GM12878 (cell line): ENCODE measurements around the gene FRMD3. TPM values are rescaled to one million over a fixed set of nuclear protein-coding genes. Genes with fewer than 3 reads are reported as not detected.

ENCODE experiments used
- ASH2L ChIP-seq: fragments of 300-600, 200-600 bp; sonication (generic); IDR thresholded peaks from 2 replicates; pipeline ENCODE4 v1.6.1; 2017; ENCODE audit warnings: low read depth, mild to moderate bottlenecking, borderline replicate concordance
- CBX5 ChIP-seq: sonication (generic); IDR thresholded peaks from 2 replicates; pipeline ENCODE4 v1.6.1; 2016; ENCODE audit warnings: low read depth, moderate library complexity, mild to moderate bottlenecking, inconsistent platforms
- CEBPB ChIP-seq, 2 experiments: fragments of 150-350 bp in 1 of 2; IDR thresholded peaks; 2 replicates each; pipeline ENCODE4 v1.6.1; 2012 to 2014; ENCODE audit warnings: low read depth in 2 of 2, low read length in 2 of 2, borderline replicate concordance in 1 of 2, inconsistent platforms in 1 of 2
- FOS ChIP-seq: IDR thresholded peaks from 3 replicates; pipeline ENCODE4 v1.6.1; 2011; ENCODE audit warnings: borderline replicate concordance; ENCODE audit not compliant: insufficient read length; ENCODE audit errors: extremely low read depth
- JUNB ChIP-seq: IDR thresholded peaks from 2 replicates; pipeline ENCODE4 v1.6.1; 2016; ENCODE audit warnings: antibody characterized with exemption, mild to moderate bottlenecking
- polyA plus RNA-seq, 11 experiments: library from polyadenylated mRNA; depleted of rRNA in 4 of 11; unstranded in 6 of 11; stranded (reverse) in 5 of 11; fragments of >200 nt; fragmentation: Nextera tagmentation in 4 of 11; fragmentation: Illumina TruSeq in 1 of 11; extraction: Ambion mirVana in 4 of 11; extraction: Trizol in 1 of 11; gene quantifications; 1 replicate in 1 of 11; 2 replicates in 10 of 11; pipeline versions ENCODE4 v1.2.1 to v1.2.3, GENCODE V29; 2011 to 2016; ENCODE audit warnings: inconsistent platforms in 2 of 11, missing spikeins in 2 of 11, low read depth in 1 of 11
- total RNA-seq, 4 experiments: library from RNA; depleted of rRNA in 3 of 4; stranded (reverse); fragments of >200 nt in 3 of 4; fragmentation: Illumina TruSeq in 1 of 4; extraction: Trizol in 1 of 4; gene quantifications; 2 replicates each; pipeline versions ENCODE4 v1.2.1 to v1.2.3, GENCODE V29; 2013 to 2021
- TF ChIP-seq, protein P1 (sequence below): IDR thresholded peaks from 2 replicates; pipeline ENCODE4 v1.6.1; 2012; ENCODE audit warnings: low read depth, low read length, improper control_type of control experiment
- TF ChIP-seq, protein P2 (sequence below): fragments of 450-650 bp; formaldehyde crosslinking; IDR thresholded peaks from 2 replicates; pipeline ENCODE4 v1.5.0; 2022; ENCODE audit warnings: mild to moderate bottlenecking, missing genetic modification characterization
- TF ChIP-seq, protein P3 (sequence below): IDR thresholded peaks from 2 replicates; pipeline ENCODE4 v1.6.1; 2011; ENCODE audit warnings: mild to moderate bottlenecking, low read depth, low read length, moderate library complexity; ENCODE audit not compliant: insufficient replicate concordance

Gene FRMD3
- total and polyA plus RNA-seq, 10 of the 15 experiments (the other 5 are each of a cell fraction or from before 2014, with no cell fraction given) = 0.04 to 0.68 (median 0.21) TPM; not detected in 1

DNA sequence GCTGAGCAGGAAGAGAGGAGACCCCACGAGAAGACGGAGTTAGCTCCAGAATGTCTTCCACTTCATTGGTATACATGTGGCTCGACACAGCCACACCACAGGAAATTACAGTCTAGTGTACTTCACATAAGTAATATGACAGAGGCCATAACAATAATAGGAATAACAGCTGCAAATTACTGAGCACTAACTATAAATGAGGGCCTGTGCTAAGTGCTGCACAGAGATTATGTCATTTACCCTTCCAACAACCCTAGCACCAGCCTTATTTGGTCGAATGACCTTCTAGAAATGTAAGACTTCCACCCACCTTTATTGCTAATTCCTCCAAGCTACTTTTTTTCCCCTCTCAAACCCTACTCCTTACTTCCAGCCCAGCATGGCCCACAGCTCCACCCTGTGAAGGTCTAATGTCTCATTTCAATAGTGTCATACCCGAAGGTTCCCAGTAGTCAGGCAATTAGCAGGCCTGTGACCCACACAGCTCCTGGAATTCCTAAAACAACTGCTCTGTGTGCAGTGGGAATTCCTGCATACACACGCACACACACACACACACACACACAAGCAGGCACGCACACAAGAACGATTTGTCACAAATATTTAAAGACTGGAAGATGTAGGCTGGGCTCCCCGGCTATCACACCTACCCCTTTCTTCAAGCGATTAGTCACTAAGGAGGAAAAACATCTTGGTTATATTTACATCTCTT lies 134.5 kb downstream of the FRMD3 start (continued):
- TF ChIP-seq CEBPB (IDR thresholded peaks at IDR 0.05; ENCODE audit: borderline replicate concordance in 1 of 2, low read depth in 2 of 2, low read length in 2 of 2) (no peak), CBX5 (no peak), ASH2L (no peak), JUNB (no peak), FOS (no peak)
- TF ChIP-seq, protein P1, sequence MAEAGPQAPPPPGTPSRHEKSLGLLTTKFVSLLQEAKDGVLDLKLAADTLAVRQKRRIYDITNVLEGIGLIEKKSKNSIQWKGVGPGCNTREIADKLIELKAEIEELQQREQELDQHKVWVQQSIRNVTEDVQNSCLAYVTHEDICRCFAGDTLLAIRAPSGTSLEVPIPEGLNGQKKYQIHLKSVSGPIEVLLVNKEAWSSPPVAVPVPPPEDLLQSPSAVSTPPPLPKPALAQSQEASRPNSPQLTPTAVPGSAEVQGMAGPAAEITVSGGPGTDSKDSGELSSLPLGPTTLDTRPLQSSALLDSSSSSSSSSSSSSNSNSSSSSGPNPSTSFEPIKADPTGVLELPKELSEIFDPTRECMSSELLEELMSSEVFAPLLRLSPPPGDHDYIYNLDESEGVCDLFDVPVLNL = no peak
- TF ChIP-seq, protein P2, sequence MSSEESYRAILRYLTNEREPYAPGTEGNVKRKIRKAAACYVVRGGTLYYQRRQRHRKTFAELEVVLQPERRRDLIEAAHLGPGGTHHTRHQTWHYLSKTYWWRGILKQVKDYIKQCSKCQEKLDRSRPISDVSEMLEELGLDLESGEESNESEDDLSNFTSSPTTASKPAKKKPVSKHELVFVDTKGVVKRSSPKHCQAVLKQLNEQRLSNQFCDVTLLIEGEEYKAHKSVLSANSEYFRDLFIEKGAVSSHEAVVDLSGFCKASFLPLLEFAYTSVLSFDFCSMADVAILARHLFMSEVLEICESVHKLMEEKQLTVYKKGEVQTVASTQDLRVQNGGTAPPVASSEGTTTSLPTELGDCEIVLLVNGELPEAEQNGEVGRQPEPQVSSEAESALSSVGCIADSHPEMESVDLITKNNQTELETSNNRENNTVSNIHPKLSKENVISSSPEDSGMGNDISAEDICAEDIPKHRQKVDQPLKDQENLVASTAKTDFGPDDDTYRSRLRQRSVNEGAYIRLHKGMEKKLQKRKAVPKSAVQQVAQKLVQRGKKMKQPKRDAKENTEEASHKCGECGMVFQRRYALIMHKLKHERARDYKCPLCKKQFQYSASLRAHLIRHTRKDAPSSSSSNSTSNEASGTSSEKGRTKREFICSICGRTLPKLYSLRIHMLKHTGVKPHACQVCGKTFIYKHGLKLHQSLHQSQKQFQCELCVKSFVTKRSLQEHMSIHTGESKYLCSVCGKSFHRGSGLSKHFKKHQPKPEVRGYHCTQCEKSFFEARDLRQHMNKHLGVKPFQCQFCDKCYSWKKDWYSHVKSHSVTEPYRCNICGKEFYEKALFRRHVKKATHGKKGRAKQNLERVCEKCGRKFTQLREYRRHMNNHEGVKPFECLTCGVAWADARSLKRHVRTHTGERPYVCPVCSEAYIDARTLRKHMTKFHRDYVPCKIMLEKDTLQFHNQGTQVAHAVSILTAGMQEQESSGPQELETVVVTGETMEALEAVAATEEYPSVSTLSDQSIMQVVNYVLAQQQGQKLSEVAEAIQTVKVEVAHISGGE (CRISPR knock-in tag) = no peak
- TF ChIP-seq, protein P3, sequence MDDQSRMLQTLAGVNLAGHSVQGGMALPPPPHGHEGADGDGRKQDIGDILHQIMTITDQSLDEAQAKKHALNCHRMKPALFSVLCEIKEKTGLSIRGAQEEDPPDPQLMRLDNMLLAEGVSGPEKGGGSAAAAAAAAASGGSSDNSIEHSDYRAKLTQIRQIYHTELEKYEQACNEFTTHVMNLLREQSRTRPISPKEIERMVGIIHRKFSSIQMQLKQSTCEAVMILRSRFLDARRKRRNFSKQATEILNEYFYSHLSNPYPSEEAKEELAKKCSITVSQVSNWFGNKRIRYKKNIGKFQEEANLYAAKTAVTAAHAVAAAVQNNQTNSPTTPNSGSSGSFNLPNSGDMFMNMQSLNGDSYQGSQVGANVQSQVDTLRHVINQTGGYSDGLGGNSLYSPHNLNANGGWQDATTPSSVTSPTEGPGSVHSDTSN = no peak
